Stimulated activated CD8-positive, alpha-beta memory T cell treated with anti-CD3 and anti-CD28 coated beads, Interleukin-7, amount 100 ng/mL, for 1 hour (primary cell): ENCODE measurements around the gene ZBED1.
"Not testable (repeated sequence)": the region's sequence is repeated elsewhere in the genome, so short reads cannot be mapped to it uniquely, and the experiment has no call there.

Experiments
- DNase-seq, 2 donors: peaks; one replicate each; pipeline ENCODE4 v3.0.0-alpha.2; 2020; ENCODE audit warnings: low read depth in 2 of 2

ZBED1 gene

DNA sequence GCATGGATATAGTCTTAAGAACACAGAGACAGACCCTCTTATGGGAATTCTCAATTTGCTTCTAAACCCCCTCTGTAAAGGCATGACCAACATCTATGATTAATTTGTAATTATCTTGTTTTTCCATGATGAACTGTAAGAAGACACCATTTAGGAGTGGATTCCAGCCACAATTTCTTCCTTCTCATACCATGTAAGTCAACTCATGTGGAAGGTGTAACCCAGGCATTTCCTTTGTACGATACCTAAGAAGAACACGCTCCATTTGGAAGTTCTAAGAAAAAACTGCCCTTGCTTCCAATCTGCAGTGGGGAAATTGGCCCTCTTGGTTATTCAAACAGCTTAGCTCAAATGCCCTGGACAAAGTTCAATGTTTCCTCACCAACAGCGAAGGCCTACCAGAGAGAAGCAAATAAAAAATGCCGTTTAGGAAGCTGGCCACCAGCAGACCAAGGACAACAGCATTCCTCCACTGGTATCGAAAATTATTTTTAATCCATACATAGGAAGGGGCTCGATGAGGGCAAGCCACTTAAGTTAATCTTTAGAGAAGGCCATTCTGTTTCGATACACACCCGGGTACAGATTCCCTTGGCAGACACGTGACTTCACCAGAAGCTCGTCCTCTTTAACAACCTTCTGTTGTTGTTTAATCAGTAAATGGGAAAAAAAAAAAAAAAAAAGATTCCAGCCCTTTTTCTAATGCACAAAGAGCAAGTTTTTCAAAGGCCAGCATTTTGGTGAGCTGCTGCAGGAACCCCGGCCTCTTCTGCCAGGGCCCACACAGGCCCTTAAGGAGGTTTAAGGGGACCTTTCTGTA lies 2.6 kb downstream of the ZBED1 start:
- DNase-seq, result no peak

DNA sequence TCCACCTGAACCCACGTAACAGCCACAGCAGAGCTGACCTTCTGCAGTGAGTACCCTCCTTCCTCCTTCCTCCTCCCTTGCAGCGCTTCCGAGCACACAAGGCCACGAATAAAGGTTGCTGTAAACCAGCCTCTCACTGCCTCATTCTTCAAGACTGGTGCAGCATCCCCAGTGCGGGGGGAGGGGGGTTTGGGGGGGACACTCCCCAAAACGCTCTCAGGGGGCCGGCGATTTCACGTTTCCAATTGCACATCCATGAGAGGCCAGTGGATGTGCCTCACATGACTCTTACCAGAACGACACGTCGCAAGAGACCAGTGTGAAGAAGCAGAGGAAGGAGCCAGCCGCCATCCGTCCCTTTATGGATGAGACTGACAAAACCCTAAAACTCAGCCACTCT lies 5.2 kb downstream of the ZBED1 start:
- DNase-seq, result no peak

DNA sequence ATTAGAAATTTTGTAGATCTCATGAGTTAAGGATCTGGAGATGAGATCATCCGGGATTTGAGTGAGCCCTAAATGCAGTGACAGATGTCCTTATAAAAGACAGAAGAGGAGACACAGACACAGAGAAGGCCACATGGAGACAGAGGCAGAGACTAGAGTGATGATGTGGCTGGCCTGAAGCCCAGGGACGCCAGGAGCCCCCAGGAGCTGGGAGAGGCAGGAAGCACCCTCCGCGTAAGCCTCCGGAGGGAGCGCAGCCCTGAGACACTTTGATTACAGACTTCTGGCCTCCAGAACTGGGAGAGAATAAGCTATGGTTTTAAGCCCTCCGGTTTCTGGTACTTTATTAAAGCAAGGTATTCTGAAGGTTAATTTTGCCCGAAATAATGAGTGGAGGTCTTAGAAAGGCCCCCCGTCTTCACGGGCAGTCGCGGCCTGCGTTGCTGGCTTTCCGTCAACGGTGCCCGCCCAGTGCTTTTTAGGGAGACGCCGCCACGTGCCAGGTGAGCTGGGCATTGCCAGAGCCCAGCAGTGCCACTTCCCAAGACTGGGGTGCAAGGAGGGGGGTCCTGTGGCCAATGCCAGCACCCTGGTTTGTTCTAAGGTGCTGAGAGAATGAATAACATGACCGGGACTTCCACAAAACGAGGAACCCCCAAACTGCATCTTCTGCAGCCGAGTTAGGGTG lies 8.1 kb downstream of the ZBED1 start:
- no peak for DNase-seq

DNA sequence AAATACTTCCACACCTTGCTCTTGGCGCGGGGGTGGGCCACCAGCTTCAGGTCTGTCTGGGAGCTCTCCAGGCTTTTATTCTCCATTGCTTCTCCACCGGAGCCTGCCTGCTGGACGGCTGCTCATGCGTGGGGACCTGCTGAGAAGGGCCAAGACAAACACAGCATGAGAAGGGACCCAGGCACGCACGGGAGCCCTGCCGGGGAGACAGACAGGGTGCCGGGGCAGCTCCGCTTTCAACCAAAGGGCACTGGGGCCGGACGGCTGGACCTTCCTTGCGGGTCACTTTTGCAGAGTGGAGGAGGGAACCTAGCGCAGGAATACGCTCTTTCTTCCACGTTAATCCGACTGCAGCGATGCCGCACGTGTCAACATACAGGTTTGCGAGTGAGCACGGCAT lies 10.1 kb downstream of the ZBED1 start:
- DNase-seq, result no peak

DNA sequence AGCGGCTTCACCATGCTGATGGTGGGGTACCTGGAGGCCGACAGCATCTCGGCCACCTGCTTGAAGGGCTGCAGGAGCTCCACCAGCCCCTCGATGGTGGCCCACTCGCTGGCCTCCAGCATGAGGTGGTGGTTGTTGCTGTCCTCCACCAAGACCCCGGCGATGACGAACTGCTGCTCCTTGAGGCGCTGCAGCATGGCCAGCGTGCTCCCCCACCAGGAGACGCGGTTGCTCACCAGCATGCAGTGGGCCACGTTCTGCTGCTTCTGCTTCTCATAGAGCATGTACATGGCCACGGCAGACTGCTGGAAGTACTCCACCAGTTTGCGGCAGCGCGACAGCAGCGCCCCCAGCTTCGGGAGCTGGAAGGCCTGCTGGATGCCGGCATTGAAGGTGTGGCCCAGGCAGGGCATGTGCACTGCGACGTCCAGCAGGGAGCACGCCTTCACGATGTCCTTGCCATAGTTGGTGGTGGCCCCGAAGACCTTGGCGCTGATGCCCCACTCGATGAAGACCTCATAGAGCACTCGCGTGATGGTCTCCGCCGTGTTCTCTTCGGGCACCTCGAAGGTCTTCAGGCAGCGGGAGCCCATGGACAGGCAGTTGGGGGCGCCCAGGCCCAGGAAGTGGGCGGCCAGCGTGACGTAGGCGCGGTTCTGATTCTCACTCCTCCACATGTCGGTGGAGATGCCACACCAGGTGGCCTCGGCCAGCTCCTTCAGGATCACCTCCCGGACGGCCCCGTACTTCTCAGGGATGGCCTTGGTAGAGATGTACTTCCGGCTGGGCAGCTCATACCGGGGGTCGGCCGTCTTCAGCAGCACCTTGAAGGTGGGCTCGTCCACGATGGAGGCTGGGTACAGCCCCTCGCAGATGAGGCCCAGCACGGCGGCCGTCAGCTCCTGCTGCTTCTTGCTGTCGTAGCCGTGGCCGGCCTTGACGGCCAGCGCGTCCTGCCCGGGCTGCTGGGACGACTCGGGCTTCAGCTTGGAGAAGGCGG lies 11.0 kb downstream of the ZBED1 start:
- no peak for DNase-seq

DNA sequence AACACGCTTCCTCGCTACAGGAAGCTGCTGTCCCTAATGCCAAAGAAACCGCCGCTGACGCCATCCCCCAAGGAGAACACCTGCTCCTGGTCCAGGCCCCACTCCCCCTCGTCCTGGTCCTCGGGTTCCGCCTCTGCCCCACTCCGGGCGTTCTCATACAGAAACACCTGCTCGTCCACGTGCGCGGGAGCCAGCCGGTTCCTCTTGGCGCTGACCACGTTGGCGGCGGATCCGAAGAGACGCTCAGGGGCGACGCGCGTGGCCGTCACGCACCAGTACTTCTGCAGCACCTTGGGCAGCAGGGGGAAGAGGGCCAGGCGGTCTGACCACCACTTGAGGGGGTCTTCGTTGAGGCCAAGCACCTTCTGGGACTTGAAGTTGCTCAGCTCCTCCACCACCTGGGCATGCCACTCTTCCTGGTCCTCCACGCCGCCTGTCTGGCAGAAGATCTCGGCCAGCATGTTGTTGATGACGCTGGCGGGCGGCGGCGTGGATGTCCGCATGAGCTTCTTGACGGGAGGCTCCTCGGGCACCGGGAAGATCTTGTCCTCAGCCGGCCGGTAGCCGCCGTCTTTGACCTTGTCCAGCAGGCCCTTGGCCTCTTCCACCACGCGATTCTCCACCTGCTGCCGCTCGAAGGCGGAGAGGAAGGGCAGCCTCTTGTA lies 12.0 kb downstream of the ZBED1 start:
- no peak for DNase-seq

DNA sequence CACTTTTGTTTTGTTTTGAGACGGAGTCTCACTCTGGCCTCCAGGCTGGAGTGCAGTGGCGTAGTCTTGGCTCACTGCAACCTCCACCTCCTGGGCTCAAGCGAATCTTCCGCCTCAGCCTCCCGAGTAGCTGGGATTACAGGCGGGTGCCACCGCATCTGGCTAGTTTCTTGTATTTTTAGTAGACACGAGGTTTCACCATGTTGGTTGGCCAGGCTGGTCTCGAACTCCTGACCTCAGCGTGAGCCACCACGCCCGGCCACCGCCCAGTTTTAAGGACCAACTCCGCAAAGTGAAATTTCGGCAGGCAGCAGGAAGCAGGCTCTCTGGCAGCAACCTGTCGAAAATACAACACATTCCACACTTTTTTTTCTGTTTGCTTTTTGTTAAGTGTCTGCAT lies 13.4 kb downstream of the ZBED1 start:
- no peak for DNase-seq

DNA sequence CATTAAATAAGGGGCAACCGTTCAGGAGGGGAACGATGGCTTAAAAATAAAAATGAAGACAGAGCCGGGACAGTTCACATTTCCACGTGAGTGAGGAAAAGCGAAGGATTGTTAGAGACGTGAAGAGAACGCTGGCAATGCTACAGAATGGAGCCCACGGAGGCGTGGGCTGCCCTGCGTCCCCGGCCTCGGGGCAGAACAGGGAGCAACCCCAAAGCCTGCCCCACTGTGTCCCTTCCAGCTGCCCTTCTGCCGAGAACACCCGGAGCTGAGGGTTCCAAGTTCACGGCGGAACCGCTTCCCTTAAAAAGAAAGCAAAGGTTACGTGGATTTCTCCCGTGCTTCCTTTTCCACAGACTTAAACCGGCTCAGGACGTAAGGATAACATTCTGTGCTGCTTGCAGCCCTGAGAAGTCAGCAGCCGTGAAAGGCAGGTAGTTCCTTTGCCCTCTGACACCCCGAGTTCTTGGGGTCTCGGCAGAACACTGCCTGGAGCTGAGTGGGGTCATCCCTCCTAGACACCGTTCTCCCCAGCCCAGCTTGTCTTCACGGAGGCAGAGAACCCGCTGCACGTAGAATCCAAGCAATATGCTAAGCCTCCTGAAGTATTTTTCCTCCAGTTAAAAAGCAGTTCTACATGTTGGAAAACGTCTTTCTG lies 14.2 kb downstream of the ZBED1 start:
- DNase-seq, result no peak

DNA sequence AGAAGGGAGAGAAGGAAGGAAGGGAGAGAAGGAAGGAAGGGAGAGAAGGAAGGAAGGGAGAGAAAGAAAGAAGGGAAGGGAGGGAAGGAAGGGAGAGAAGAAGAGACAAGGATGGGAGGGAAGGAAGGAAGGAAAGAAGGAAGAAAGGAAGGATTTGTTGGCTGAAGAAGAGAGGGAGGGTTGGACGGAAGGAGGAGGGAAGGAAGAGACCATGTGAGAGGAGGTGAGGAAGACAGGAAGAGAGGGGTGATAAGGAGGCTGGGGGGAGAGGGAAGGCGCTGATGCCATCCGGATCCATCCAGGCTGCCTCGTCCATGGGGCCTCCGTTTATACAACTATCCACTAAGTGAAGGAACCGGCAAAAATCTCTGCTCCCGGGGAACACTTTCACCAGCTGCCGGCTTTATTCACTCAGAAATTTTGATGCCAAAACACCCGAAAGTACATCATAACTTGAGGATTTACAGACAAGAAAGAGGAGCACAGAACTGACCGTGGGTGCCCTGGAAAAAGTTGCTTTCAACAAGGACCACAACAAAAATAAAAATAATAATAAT lies 14.9 kb downstream of the ZBED1 start:
- no peak for DNase-seq

DNA sequence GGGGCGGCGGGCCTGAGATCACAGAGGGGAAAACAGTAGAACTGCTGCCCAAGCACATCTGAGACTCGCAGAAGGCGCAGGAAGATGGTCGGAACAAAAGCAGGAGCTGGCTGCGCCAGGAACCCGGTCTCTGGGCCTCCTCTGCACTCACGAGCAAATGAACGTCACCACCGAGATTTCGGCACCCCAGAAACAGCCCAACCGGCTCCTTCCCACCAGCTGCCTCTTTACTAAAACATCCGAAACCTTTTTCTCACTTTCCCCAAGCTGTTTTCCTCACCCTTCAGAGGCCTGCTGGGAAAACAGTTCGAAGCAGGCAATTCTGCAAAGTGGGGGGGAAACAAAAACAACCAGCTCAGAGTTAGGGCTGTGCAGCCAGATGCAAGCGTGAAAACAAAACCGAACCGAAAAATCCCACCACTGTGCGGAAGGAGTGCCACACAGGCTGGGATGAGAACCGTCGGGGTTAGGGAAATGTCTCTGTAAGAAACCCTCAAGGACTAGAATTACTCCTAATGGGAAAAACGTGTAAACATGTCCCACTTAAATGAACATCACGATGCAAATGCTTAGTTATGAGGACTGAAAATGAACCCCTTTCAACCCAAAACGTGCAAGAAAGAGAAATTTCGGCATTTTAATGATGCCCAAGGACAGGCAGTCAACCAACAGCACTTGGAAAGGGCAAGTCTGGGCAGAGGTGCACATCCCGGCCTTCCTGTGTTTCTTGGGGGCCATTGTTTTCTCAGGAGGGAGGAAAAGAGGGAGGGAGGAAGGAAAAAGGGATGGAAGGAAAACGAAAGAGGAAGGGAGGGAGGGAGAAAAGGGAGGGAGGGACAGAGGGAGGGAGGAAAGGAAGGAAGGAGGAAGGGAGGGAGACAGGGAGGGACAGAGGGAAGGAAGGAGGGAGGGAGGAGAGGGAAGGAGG lies 15.8 kb downstream of the ZBED1 start:
- DNase-seq, result no peak

DNA sequence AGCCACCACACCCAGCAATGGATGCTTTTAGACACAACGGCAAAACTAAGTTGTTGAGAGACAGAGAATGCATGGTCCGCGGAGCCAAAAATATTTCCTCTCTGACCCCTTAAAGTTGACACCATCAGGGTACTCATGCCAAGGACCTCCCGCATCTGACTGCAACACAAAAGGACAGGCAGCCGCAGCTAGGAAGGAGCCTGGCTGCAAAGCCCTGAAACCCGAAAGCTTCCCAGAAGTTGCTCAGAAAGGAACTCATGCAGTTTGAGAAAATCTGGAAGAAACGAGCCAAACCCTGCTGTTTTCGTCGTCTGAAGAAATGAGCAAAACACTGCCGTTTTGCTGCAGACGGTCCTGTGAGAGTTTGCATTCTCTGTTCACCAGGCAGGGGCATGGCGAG lies 16.5 kb downstream of the ZBED1 start:
- no peak for DNase-seq

DNA sequence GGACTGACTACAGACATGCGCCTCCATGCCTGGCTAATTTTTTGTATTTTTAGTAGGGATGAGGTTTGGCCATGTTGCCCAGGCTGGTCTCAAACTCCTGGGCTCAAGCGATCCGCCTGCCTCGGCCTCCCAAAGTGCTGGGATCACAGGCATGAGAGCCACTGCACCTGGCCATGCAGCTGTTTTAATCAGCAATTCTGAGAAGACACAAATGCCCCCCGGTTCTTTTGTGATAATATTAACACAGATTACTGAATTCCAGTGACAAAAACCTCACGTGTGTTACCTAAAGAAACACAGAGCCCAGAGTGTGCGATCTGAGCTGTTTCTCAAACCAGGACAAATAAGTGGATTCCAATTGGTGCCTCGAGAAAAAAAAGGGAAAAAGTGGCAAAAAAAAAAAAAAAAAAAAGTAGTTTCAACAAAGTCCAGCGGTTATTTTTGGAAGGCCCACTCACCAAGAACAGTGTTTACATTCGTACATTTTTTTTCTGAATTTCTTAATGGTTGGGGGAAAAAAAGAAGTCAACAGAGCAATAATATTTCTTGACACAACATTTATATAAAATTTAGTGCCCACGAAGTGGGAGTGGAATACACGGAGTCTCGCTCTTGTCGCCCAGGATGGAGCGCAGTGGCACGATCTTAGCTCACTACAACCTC lies 17.2 kb downstream of the ZBED1 start:
- DNase-seq, result no peak

DNA sequence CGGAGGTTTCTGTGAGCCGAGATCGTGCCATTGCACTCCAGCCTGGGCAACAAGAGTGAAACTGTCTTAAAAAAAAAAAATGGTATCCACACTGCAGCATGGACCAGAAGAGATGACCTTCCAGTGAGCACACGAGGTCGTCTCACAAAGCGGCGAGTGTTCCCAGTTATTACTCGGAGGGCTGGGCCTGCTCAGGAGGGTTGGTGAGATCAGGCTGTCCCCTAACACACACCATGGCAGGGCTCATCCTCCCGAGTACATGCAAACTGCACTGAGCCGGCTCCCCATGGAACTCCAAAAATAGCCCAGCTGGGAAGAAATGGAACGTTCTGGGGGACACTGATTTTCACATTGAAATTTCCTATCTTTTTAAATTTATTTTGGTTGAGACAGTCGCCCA lies 19.2 kb downstream of the ZBED1 start:
- not testable (repeated sequence) for DNase-seq

DNA sequence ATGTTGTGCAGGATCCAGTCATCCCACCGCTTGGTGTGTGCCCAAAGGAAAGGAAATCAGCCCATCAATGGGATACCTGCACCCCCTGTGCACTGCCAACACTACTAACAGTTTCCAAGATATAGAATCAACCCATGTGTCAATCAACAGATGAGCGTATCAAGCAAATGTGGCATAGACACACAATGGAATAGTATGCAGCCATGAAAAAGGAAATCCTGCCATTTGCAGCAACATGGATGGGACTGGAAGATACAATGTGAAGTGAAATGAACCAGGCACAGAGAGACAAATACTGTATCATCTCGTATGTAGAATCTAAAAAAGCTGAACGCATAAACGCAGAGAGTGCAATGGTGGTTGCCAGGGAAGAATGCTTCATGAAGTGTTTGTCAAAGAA lies 20.8 kb downstream of the ZBED1 start:
- DNase-seq, result not testable (repeated sequence)

DNA sequence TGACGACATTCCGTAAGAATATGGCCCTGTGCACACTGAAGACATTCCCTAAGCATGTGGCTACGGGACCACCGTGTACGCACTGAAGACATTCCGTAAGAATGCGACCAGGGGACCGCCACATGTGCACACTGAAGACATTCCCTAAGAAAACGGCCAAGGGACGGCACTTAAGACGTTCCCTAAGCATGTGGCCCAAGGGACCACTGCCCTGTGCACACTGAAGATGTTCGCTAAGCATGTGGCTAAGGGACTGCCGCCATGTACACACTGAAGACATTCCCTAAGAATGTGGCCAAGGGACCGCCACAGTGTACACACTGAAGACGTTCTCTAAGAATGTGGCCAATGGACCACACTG lies 21.4 kb downstream of the ZBED1 start:
- DNase-seq, result no peak

DNA sequence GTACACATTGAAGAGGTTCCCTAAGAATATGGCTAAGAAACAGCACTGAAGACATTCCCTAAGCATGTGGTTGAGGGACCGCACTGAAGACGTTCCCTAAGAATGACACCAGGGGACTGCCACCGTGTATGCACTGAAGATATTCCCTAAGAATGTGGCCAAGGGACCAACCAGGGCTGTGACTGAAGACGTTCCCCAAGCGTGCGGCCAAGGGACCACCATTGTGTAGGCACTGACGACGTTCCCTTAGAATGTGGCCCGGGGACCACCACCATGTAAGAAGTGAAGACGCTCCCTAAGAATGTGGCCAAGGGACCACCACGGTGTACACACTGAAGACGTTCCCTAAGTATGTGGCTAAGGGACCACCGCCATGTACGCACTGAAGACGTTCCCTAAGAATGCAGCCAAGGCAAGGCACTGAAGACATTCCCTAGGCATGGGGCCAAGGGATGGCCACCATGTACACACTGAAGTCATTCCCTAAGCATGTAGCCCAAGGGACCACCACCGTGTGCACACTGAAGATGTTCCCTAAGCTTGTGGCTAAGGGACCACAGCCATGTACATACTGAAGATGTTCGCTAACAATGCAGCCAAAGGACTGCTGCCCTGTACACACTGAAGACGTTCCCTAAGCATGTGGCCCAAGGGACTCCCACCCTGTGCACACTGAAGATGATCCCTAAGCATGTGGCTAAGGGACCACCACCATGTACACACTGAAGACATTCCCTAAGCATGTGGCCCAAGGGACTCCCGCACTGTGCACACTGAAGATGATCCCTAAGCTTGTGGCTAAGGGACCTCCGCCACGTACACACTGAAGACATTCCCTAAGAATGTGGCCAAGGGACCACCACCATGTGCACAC lies 22.0 kb downstream of the ZBED1 start:
- DNase-seq, result no peak

DNA sequence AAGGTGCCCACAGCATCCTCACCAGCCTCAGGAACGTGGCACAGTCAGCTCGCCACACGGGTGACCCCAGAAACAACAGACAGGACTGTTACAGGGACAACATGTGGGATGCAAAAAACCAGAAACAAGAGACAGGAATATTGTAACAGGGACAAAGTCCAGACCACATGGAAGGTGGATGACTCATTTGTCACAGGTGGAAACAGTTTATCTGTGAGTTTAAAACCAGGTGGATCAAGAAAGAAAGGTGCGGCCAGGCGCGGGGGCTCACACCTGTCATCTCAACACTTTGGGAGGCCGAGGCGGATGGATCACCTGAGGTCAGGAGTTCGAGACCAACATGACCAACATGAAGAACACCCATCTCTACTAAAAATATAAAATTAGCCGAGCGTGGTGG lies 23.5 kb downstream of the ZBED1 start:
- DNase-seq, result not testable (repeated sequence)
